K562 (cell line): Measurements from ENCODE around the gene SLC16A10. TPM values are rescaled to one million over a fixed set of nuclear protein-coding genes. Genes with fewer than 3 reads are reported as not detected.

Experiments used
- ATAC-seq: fragments of 200-7000 bp; cut with Tn5 transposase; 3 replicates; pipeline ENCODE4 v1.9.1; 2020; ENCODE audit warnings: moderate library complexity
- BruUV-seq: library from RNA; stranded (reverse); fragments of 400-500 nt; replicated peaks from 2 replicates; lab custom pipeline; 2021; lab: Mats Ljungman, UMichigan
- CTCF ChIA-PET: fragments of 300-600 bp; formaldehyde crosslinking; extraction: SDS; loops from one replicate; lab custom pipeline; 2021; ENCODE audit warnings: low intra/inter-chr PET ratio; lab: Yijun Ruan, JAX
- POLR2A ChIA-PET: fragments of 300-600, 350-650 bp; sonication (Branson Sonifier 250); formaldehyde crosslinking; extraction: SDS; loops from one replicate; lab custom pipeline; 2021; ENCODE audit warnings: antibody characterized with exemption, inconsistent platforms; lab: Yijun Ruan, JAX
- DNase-seq, 4 experiments: peaks; one replicate each; pipeline versions ENCODE4 v3.0.0 to v3.0.0-alpha.2; 2011 to 2018; ENCODE audit warnings: low spot score in 3 of 4, mixed read lengths in 3 of 4; ENCODE audit errors: extremely low read depth in 1 of 4
- FAIRE-seq: peaks from 2 replicates; lab custom pipeline; 2011; peaks lifted over from hg19 to GRCh38; lab: Jason Lieb, UNC
- H2AFZ ChIP-seq: 2 replicates; pipeline ENCODE4 v1.6.0; 2011; ENCODE audit warnings: low read depth, low read length, control low read depth, inconsistent platforms
- H3K27ac ChIP-seq: fragments of 200-600 bp; 3 replicates; pipeline ENCODE4 v1.8.0; 2011; ENCODE audit warnings: low read depth, mild to moderate bottlenecking, control low read depth, inconsistent platforms, low read length, moderate library complexity, mixed read lengths; ENCODE audit errors: extremely low read depth
- H3K27me3 ChIP-seq, 2 experiments: fragments of 300-600 bp in 1 of 2; 2 replicates in 1 of 2; 3 replicates in 1 of 2; pipeline versions ENCODE4 v1.6.0 to v1.8.0; 2011; ENCODE audit warnings: inconsistent platforms in 2 of 2, low read length in 2 of 2, mild to moderate bottlenecking in 1 of 2, mixed read lengths in 1 of 2, moderate library complexity in 1 of 2; ENCODE audit not compliant: control insufficient read depth in 2 of 2, insufficient read depth in 2 of 2
- H3K36me3 ChIP-seq: fragments of 300-600 bp; 3 replicates; pipeline ENCODE4 v1.8.0; 2011; ENCODE audit warnings: mild to moderate bottlenecking, low read length, inconsistent platforms; ENCODE audit not compliant: control insufficient read depth, insufficient read depth
- H3K4me1 ChIP-seq, 2 experiments: fragments of 200-600 bp in 1 of 2; replicated peaks in 1 of 2; 2 replicates in 1 of 2; 3 replicates in 1 of 2; pipeline versions ENCODE4 v1.5.1 to v1.8.0; 2011; ENCODE audit warnings: inconsistent platforms in 2 of 2, low read length in 2 of 2, mild to moderate bottlenecking in 1 of 2, mixed read lengths in 1 of 2, moderate library complexity in 1 of 2; ENCODE audit not compliant: control insufficient read depth in 2 of 2, insufficient read depth in 2 of 2
- H3K4me2 ChIP-seq: 2 replicates; pipeline ENCODE4 v1.6.1; 2011; ENCODE audit warnings: low read length, control low read depth, inconsistent platforms, mixed read lengths; ENCODE audit not compliant: insufficient read depth
- H3K4me3 ChIP-seq: fragments of 200-600 bp; sonication (generic), shearing (Covaris generic); 2 replicates; pipeline ENCODE4 v1.5.1; 2016; ENCODE audit warnings: control low read depth, inconsistent platforms
- H3K79me2 ChIP-seq: fragments of 200-600 bp; 3 replicates; pipeline ENCODE4 v1.8.0; 2011; ENCODE audit warnings: low read length, inconsistent platforms; ENCODE audit not compliant: control insufficient read depth, insufficient read depth
- H3K9ac ChIP-seq, 2 experiments: 2 replicates each; pipeline versions ENCODE4 v1.6.0 to v1.6.1; 2011; ENCODE audit warnings: low read depth in 2 of 2, low read length in 2 of 2, control low read depth in 1 of 2, inconsistent platforms in 1 of 2, mild to moderate bottlenecking in 1 of 2, mixed read lengths in 1 of 2; ENCODE audit not compliant: insufficient read depth in 1 of 2
- H3K9me1 ChIP-seq: one replicate; pipeline ENCODE4 v1.6.0; 2011; ENCODE audit warnings: inconsistent platforms, mild to moderate bottlenecking, low read length, moderate library complexity; ENCODE audit not compliant: control insufficient read depth, insufficient read depth
- H3K9me3 ChIP-seq: replicated peaks from 2 replicates; pipeline ENCODE4 v1.5.1; 2011; ENCODE audit warnings: low read depth, low read length, inconsistent platforms; ENCODE audit not compliant: control insufficient read depth, insufficient read depth
- H4K20me1 ChIP-seq: replicated peaks from 2 replicates; pipeline ENCODE4 v1.6.1; 2011; ENCODE audit warnings: low read length, inconsistent platforms, mixed read lengths; ENCODE audit not compliant: control insufficient read depth, insufficient read depth
- ARID1B ChIP-seq: fragments of 450-650 bp; IDR thresholded peaks from 2 replicates; pipeline ENCODE4 v1.6.1; 2016; ENCODE audit warnings: antibody characterized with exemption, mild to moderate bottlenecking, inconsistent platforms
- ATF7 ChIP-seq: fragments of 450-650 bp; IDR thresholded peaks from 2 replicates; pipeline ENCODE4 v1.7.1; 2014; ENCODE audit warnings: mild to moderate bottlenecking, moderate library complexity
- C11orf30 ChIP-seq: fragments of 450-650 bp; IDR thresholded peaks from 2 replicates; pipeline ENCODE4 v1.6.1; 2016; ENCODE audit warnings: low read depth, mild to moderate bottlenecking
- CHD1 ChIP-seq: fragments of 200-600 bp; sonication (generic); IDR thresholded peaks from one replicate; pipeline ENCODE4 v1.6.1; 2012; ENCODE audit warnings: mild to moderate bottlenecking, moderate library complexity, low read length, inconsistent platforms
- CREM ChIP-seq: IDR thresholded peaks from 2 replicates; pipeline ENCODE4 v1.6.1; 2014; ENCODE audit warnings: antibody characterized with exemption, low read depth
- CTBP1 ChIP-seq: fragments of 450-650 bp; IDR thresholded peaks from 2 replicates; pipeline ENCODE4 v1.6.1; 2016; ENCODE audit warnings: borderline replicate concordance
- FOSL1 ChIP-seq: fragments of 200-800 bp; sonication (Bioruptor generic); conservative IDR thresholded peaks from 2 replicates; pipeline ENCODE4 v1.6.1; 2016; ENCODE audit warnings: missing genetic modification characterization, missing compliant biosample characterization
- HDAC6 ChIP-seq: IDR thresholded peaks from 2 replicates; pipeline ENCODE4 v1.6.1; 2012; ENCODE audit warnings: low read depth, mild to moderate bottlenecking, control low read depth, inconsistent platforms, low read length, moderate library complexity
- HDGF ChIP-seq: fragments of 450-650 bp; IDR thresholded peaks from 2 replicates; pipeline ENCODE4 v1.6.1; 2016
- KAT7 ChIP-seq: sonication (generic); formaldehyde crosslinking; IDR thresholded peaks from 2 replicates; pipeline ENCODE4 v1.8.0; 2022; ENCODE audit warnings: missing genetic modification reagents, mild to moderate bottlenecking, borderline replicate concordance
- MBD2 ChIP-seq: sonication (generic); IDR thresholded peaks from 2 replicates; pipeline ENCODE4 v1.6.1; 2016; ENCODE audit warnings: low read depth, borderline replicate concordance
- MCM2 ChIP-seq: fragments of 450-650 bp; IDR thresholded peaks from 2 replicates; pipeline ENCODE4 v1.6.1; 2017; ENCODE audit warnings: low read depth, mild to moderate bottlenecking
- RAD51 ChIP-seq: fragments of 450-650 bp; IDR thresholded peaks from 2 replicates; pipeline ENCODE4 v1.7.1; 2016; ENCODE audit warnings: low read depth, mild to moderate bottlenecking, borderline replicate concordance
- RFX7 ChIP-seq: fragments of 250-450 bp; sonication (Bioruptor Pico); IDR thresholded peaks from 2 replicates; pipeline ENCODE4 v1.5.1; 2021; ENCODE audit warnings: mild to moderate bottlenecking
- SMAD4 ChIP-seq: fragments of 250-450 bp; sonication (Bioruptor Pico); conservative IDR thresholded peaks from 2 replicates; pipeline ENCODE4 v1.8.0; 2021; ENCODE audit warnings: inconsistent platforms, mild to moderate bottlenecking, moderate library complexity
- SMARCA4 ChIP-seq: fragments of 450-650 bp; IDR thresholded peaks from 2 replicates; pipeline ENCODE4 v1.6.1; 2016
- SMARCC2 ChIP-seq: fragments of 450-650 bp; IDR thresholded peaks from 2 replicates; pipeline ENCODE4 v1.6.1; 2017; ENCODE audit warnings: antibody characterized with exemption, moderate library complexity, mild to moderate bottlenecking, low read depth
- TEAD4 ChIP-seq, 2 experiments: sonication (generic) in 1 of 2; formaldehyde crosslinking in 1 of 2; IDR thresholded peaks; 2 replicates each; pipeline versions ENCODE4 v1.6.1 to v1.8.0; 2012 to 2022; ENCODE audit warnings: borderline replicate concordance in 1 of 2, inconsistent platforms in 1 of 2, low read length in 1 of 2, mild to moderate bottlenecking in 1 of 2, missing genetic modification reagents in 1 of 2
- ZKSCAN1 ChIP-seq: fragments of 150-350 bp; IDR thresholded peaks from 2 replicates; pipeline ENCODE4 v1.6.1; 2016; ENCODE audit warnings: low read depth, low read length
- ZNF384 ChIP-seq: IDR thresholded peaks from 2 replicates; pipeline ENCODE4 v1.6.1; 2012; ENCODE audit warnings: low read depth, low read length, improper control_type of control experiment
- WGBS: fragments of 100-300 bp; shearing (Covaris generic); methylation state at CpG from one replicate; pipeline ENCODE4 v1.1.6; 2016; ENCODE audit warnings: low coverage, mixed read lengths; ENCODE audit not compliant: insufficient coverage; ENCODE audit errors: missing lambda C conversion rate; 5-methylcytosine and 5-hydroxymethylcytosine counted together
- in situ Hi-C: fragments of 300-500 bp; cut with MboI; formaldehyde crosslinking; loops from 4 replicates; pipeline ENCODE4 v1.15.0; 2018; ENCODE audit warnings: inconsistent platforms, mixed read lengths
- intact Hi-C: fragments of 100-400 bp; cut with micrococcal nuclease; formaldehyde crosslinking; loops from 2 replicates; pipeline ENCODE4 v1.14.2; 2022
- polyA plus RNA-seq, 8 experiments: library from polyadenylated mRNA; depleted of rRNA in 4 of 8; stranded (reverse) in 5 of 8; unstranded in 3 of 8; fragments of >200 nt; fragmentation: Nextera tagmentation in 2 of 8; fragmentation: Illumina TruSeq in 1 of 8; extraction: Ambion mirVana in 2 of 8; extraction: Trizol in 1 of 8; gene quantifications; 2 replicates each; pipeline versions ENCODE4 v1.2.1 to v1.2.3, GENCODE V29; 2011 to 2014; ENCODE audit warnings: inconsistent platforms in 1 of 8, missing spikeins in 1 of 8
- total RNA-seq, 7 experiments: library from RNA; depleted of rRNA in 6 of 7; stranded (reverse); fragments of >200 nt in 6 of 7; fragmentation: Illumina TruSeq in 2 of 7; extraction: Trizol in 2 of 7; gene quantifications; 2 replicates each; pipeline versions ENCODE4 v1.2.1 to v1.2.3, GENCODE V29; 2011 to 2021; ENCODE audit warnings: low replicate concordance in 1 of 7
- TF ChIP-seq, protein P1 (sequence below): fragments of 450-650 bp; IDR thresholded peaks from 2 replicates; pipeline ENCODE4 v1.6.1; 2016
- TF ChIP-seq, protein P2 (sequence below): fragments of 250-450 bp; sonication (Bioruptor Pico); IDR thresholded peaks from 2 replicates; pipeline ENCODE4 v1.4.0; 2020; ENCODE audit warnings: mild to moderate bottlenecking, moderate library complexity, borderline replicate concordance

Gene SLC16A10
- total and polyA plus RNA-seq, 9 of the 15 experiments (the other 6 are each of a cell fraction or from before 2014, with no cell fraction given) = 0.02 to 0.54 (median 0.24) TPM; not detected in 4

DNA sequence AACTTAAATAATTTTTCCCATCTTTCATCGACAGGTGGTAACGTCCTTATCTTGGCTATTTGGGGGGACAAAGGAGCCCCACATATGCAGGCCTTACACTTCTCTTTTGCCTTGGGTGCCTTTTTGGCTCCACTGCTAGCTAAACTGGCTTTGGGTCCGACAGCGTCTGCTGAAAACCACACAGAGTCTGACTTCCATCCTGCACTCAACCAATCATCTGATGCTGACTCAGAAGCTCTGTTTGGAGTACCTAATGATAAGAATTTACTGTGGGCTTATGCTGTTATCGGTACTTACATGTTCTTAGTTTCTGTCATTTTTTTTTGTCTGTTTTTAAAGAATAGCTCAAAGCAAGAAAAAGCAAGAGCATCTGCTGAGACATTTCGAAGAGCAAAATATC lies 178.5 kb downstream of the SLC16A10 start:
- H4K20me1 ChIP-seq = no peaks in the 10 kb centered on the region
- H2AFZ ChIP-seq = no peak overlapping the region
- peak overlapping the region; percentile 47; the same call in 2 of the 3 replicates for H3K27ac ChIP-seq
- peaks cover 55% of the 10 kb centered on the region for H3K36me3 ChIP-seq
- no TSS peak for BruUV-seq
- in situ Hi-C loops (loop anchor here (25.0 kb wide), 1 partner anchor 371 kb away; no protein-coding TSS in a partner anchor), intact Hi-C loops (no loop called here)
- POLR2A ChIA-PET = interaction anchor here (1.1 to 2.6 kb wide), 2 partner anchors 10 to 27 kb away, joined by 3 to 7 read pairs; no protein-coding TSS in a partner anchor
- H3K4me2 ChIP-seq = peak overlapping the region; percentile 53
- no peaks in the 10 kb centered on the region for H3K9me3 ChIP-seq
- peaks cover 57% of the 10 kb centered on the region for H3K79me2 ChIP-seq
- H3K4me3 ChIP-seq = no peak overlapping the region
- FAIRE-seq (peak; percentile 91), DNase-seq (peak; percentile 64 to 89 (median 76)), ATAC-seq (peak; percentile 90)
- H3K4me1 ChIP-seq = peaks cover 9 to 24% of the 10 kb centered on the region in 2 experiments; a peak in 4 of 5 replicates
- no peaks in the 10 kb centered on the region for H3K27me3 ChIP-seq
- H3K9me1 ChIP-seq = no peaks in the 10 kb centered on the region
- peak overlapping the region in 1 of 2 experiments; percentile 13; a peak in 1 of 4 replicates for H3K9ac ChIP-seq
- CTCF ChIA-PET = no interaction called here
- 4% methylated on average over 6 of the region's 6 CpGs for WGBS
- TF ChIP-seq MBD2 (0 out of 2 replicates have a peak, but pooled peaks have one; percentile 32), ZKSCAN1 (no peak), CREM (peak; percentile 33; the same call in 1 of the 2 replicates), SMAD4 (CRISPR knock-in tag) (peak; percentile 67; the same call in 1 of the 2 replicates), ARID1B (peak; percentile 85), RAD51 (no peak), HDAC6 (no peak), SMARCC2 (peak; percentile 35; the same call in 1 of the 2 replicates), TEAD4 (IDR thresholded peaks at IDR 0.05; ENCODE audit: low read length) (peak; percentile 63), TEAD4 (CRISPR knock-in tag; IDR thresholded peaks at IDR 0.05; ENCODE audit: borderline replicate concordance) (no peak), CHD1 (no peak), RFX7 (no peak), ZNF384 (peak; percentile 34; the same call in 1 of the 2 replicates), SMARCA4 (peak; percentile 83), MCM2 (no peak), HDGF (0 out of 2 replicates have a peak, but pooled peaks have one; percentile 20), KAT7 (no peak), C11orf30 (peak; percentile 54; the same call in 1 of the 2 replicates), FOSL1 (tag) (peak; percentile 88), ATF7 (0 out of 2 replicates have a peak, but pooled peaks have one; percentile 12), CTBP1 (0 out of 2 replicates have a peak, but pooled peaks have one; percentile 29)
- TF ChIP-seq, protein P1, sequence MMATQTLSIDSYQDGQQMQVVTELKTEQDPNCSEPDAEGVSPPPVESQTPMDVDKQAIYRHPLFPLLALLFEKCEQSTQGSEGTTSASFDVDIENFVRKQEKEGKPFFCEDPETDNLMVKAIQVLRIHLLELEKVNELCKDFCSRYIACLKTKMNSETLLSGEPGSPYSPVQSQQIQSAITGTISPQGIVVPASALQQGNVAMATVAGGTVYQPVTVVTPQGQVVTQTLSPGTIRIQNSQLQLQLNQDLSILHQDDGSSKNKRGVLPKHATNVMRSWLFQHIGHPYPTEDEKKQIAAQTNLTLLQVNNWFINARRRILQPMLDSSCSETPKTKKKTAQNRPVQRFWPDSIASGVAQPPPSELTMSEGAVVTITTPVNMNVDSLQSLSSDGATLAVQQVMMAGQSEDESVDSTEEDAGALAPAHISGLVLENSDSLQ = peak; percentile 25; the same call in 1 of the 2 replicates
- TF ChIP-seq, protein P2, sequence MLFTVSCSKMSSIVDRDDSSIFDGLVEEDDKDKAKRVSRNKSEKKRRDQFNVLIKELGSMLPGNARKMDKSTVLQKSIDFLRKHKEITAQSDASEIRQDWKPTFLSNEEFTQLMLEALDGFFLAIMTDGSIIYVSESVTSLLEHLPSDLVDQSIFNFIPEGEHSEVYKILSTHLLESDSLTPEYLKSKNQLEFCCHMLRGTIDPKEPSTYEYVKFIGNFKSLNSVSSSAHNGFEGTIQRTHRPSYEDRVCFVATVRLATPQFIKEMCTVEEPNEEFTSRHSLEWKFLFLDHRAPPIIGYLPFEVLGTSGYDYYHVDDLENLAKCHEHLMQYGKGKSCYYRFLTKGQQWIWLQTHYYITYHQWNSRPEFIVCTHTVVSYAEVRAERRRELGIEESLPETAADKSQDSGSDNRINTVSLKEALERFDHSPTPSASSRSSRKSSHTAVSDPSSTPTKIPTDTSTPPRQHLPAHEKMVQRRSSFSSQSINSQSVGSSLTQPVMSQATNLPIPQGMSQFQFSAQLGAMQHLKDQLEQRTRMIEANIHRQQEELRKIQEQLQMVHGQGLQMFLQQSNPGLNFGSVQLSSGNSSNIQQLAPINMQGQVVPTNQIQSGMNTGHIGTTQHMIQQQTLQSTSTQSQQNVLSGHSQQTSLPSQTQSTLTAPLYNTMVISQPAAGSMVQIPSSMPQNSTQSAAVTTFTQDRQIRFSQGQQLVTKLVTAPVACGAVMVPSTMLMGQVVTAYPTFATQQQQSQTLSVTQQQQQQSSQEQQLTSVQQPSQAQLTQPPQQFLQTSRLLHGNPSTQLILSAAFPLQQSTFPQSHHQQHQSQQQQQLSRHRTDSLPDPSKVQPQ (CRISPR knock-in tag) = no peak
